GM18870 (cell line): ENCODE results near the gene LARGE1.

ENCODE experiments used
- ATAC-seq: cut with Tn5 transposase; IDR thresholded peaks from one replicate; pipeline ENCODE4 v1.9.1; 2021; ENCODE audit warnings: moderate library complexity; ENCODE audit not compliant: unreplicated experiment

LARGE1 gene

GRCh38 chr22:33786149-33786548, 134.1 kb downstream of the LARGE1 start:
- no peak for ATAC-seq

DNA sequence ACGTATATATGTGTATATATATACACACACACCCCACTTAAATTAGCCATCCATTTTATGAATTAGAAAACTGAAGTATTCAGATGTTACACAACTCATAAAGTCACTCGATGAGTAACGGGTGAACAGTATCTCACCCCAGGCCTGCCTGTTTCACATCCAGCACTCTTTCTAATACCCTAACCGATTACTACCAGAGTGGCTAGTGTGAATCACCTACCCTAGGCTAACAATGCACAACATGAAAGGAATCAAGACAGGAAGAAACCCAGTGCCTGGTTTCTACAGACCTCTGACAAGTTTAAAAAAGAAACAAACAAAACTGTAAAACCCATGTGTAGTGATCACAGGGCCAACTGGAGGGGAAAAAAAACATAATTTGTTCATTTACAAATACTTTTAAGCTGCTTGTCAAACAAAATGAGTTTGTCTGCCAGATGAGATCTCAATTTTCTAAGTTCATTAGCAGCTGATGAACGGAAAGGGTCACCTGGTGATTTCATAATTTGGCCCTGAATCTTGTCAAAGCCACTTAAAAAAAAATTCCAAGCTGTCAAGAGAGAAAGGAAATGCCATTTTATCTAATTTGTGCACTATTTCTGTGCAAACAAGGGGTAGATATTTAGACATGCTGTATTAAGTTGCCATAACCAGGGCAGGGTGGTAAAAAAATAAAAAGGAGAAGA, 134.8 kb downstream of the LARGE1 start:
- ATAC-seq: no peak

GRCh38 chr22:33781411-33781810, 138.9 kb downstream of the LARGE1 start:
- no peak for ATAC-seq

- ATAC-seq: no peak
Observed at GRCh38 chr22:33780531-33781136, 139.6 kb downstream of the LARGE1 start.

DNA sequence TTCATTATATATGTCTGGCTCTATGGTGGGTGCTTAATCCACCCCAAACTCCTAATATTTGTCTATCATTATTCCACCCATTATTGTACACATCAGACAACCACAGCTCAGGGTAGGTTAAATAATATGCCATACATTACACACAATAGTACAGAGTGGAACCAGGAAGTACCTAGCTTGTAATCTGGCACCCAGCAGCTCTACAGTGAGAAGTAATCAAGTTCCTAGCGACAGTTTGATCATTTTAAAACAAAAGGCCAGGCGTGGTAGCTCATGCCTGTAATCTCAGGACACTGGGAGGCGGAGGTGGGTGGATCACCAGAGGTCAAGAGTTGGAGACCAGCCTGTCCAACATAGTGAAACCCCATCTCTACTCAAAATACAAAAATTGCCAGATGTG, 141.0 kb downstream of the LARGE1 start:
- no peak for ATAC-seq

GRCh38 chr22:33776491-33776890, 143.8 kb downstream of the LARGE1 start:
- ATAC-seq: no peak

DNA sequence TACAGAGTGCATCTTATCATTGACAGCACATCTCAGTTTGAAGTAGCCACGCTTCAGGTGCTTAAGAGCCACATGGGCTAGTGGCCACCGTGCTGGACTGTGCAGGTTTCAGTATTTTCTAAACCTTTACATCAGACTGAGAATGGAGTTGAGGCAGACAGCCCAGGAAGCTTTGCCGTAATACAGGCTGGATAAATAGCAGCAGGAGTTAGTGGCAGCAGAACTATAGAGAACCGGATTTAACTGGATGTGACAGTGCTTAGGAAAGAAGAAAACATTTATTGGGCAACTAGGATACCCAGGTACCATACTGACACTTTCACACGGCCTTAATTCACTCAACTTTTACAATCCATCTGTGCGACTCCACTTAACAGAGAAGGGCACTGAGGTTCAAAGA, 145.5 kb downstream of the LARGE1 start:
- no peak for ATAC-seq

DNA sequence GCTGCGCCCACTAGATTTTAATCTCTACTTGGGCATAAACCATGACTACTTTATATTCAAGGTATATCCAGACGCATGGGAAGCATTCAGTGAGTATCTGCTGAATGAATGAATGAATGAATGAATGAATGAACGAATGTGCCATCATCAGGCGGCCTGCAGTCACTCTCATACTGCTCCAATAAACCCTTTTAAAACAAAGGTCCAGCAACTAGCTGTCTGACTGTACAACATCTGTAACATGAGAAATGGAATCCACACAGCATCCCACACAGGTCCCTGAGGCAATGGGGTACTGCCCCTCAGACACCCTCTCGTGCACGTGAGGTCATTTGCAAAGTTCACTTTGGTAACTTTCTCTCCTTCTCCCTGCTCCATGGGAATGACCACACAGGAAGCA, 147.5 kb downstream of the LARGE1 start:
- ATAC-seq: no peak

- ATAC-seq: no peak
Observed at GRCh38 chr22:33771136-33771535, 149.1 kb downstream of the LARGE1 start.

DNA sequence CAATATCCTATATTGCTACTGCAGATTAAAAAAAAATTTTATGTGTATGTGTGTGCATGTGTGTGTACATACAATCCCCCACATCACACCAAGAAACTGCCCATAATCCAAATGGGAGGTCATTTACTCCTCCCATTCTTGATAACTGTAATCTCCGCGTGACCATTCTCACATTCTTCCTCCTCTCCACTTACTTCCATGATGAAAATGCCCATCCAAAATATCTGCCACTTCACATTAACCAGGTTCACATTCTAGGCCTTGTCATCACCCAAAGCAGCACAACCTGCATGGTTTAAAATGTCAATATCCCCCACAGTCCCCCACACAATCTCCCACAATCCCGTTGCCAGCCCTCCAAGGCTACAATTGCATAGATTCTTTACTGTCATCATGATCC, 149.6 kb downstream of the LARGE1 start:
- no peak for ATAC-seq

GRCh38 chr22:33766091-33766490, 154.2 kb downstream of the LARGE1 start:
- ATAC-seq: no peak

DNA sequence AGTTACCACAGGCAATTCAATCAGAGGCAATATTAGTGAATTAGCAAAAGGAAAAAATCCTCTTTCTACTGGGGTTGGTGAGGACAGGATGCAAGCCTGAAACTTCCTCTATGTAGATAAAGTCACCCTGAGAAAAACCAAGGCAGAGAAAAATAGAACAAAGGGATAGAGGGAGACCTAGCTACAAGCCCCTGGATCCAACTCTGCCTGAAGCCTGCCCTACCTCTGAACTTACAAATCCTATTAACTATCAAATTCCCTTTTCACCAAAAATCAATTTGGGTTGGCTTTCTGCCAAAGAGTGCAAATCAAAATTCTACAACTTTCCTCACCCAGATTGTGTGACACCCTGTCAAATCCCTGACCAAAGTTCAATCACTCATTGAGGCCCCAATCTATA, 161.3 kb downstream of the LARGE1 start:
- ATAC-seq: no peak

DNA sequence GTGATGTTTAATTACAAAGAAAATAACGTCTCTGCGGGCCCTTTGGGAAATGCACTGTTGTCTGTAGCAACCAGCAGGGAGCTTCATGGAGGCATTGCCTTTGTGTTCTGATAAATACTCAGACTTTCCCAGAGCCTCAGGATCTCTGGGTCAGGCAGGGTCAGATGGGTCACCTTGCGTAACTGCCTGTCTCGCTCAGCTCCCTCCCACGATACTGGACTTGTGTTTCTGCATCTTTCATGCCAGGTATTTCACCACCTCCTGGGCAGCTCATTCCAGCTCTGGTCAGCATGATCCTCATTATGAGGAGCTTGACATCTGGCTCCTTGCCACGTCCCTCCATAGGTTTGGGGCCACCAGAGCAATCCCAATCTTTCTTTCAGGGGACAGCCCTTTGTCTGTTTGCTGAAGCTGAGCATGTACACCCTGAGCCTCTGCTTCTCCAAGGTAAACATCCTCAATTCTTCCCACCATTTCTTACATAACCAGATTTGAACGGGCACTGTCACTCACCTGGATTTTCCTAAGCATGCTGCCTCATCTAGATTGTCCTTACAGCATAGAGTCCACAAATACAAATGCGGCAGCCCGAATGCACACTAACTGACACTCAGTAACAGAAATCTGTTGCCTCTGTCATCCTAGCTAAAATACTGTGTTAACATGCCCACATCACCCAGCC, 162.3 kb downstream of the LARGE1 start:
- no peak for ATAC-seq

DNA sequence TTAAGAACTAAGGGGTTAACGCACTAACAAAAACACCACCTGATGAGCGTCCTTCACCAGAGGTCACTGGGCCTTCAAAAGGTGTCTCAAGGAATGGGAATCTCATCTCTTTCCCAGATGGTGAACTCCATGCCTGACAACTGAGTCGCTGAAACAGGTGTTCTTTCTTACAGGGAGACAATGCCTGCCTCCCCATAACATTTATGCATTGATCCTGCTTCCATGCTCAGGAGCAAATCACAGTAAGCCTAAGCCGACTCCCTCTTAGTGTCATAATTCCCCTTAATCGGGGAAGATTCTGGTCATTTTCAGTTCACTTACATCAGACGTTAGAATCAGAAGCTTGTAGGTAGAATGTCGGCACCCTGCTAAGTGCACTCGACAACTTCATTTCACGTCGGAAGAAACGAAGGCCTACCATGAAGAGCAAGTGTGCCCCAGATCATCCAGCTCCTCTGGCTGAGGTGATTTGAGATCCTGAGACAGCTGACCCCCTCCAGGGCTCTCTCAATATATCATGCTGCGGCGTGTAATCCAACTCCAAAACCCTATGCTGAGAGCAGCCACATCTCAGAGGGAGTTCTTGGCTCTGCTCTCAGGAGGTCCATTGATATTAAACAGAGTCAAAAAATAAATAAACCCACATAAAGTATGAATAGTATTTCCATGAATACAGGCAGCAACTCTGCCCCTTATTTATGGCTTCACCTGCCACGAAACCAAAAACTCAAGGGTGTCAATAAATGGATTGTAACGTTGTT, 163.1 kb downstream of the LARGE1 start:
- no peak for ATAC-seq

- no peak for ATAC-seq
Observed at GRCh38 chr22:33756508-33756949, 163.7 kb downstream of the LARGE1 start.

GRCh38 chr22:33748714-33749113, 171.6 kb downstream of the LARGE1 start:
- ATAC-seq: no peak

GRCh38 chr22:33747576-33748180, 172.6 kb downstream of the LARGE1 start:
- ATAC-seq: no peak

- no peak for ATAC-seq
Observed at GRCh38 chr22:33747029-33747428, 173.2 kb downstream of the LARGE1 start.

- ATAC-seq: no peak
Observed at GRCh38 chr22:33746501-33746928, 173.8 kb downstream of the LARGE1 start.

GRCh38 chr22:33745501-33745900, 174.8 kb downstream of the LARGE1 start:
- ATAC-seq: no peak

DNA sequence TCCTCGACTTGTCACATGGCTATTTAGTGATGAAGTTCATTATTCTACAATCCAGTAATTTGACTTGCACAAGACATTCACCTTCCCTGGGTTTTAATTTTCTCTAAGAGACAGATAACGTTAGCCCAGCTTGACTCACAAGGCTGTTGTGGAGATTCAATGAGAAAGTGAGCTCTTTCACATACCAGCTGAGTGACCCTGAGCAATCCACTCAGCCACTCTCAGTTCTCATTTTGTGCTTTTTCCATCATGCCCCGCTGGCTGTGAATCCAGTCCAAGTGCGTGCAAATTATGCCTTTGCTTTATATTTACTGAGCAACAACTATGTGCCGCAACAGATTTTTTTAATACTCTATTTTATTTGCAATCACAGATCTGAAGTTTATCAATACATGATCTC, 176.5 kb downstream of the LARGE1 start:
- ATAC-seq: no peak
